Smooth muscle cell (in vitro differentiated cells): Measurements from ENCODE around the gene KRT83. TPM values are rescaled to one million over a fixed set of nuclear protein-coding genes. Genes with fewer than 3 reads are reported as not detected.
"Not testable (repeated sequence)": the region's sequence is repeated elsewhere in the genome, so short reads cannot be mapped to it uniquely, and the experiment has no call there.

Source experiments
- DNase-seq: peaks from one replicate; lab custom pipeline; 2025; ENCODE audit not compliant: unreplicated experiment; lab: John Stamatoyannopoulos, UW
- H2AFZ ChIP-seq: fragments of 200-600 bp; sonication (generic); 2 replicates; pipeline ENCODE4 v1.6.0; 2016; ENCODE audit warnings: antibody characterized with exemption, low read depth, mild to moderate bottlenecking
- H3F3A ChIP-seq: fragments of 200-600 bp; sonication (generic); 2 replicates; pipeline ENCODE4 v1.6.0; 2017; ENCODE audit warnings: antibody characterized with exemption, low read depth
- H3K27ac ChIP-seq: fragments of 200-600 bp; sonication (generic); 2 replicates; pipeline ENCODE4 v1.5.1; 2016; ENCODE audit warnings: low read depth, mild to moderate bottlenecking
- H3K27me3 ChIP-seq: fragments of 200-600 bp; sonication (generic); 2 replicates; pipeline ENCODE4 v1.6.1; 2016; ENCODE audit warnings: low read depth, mild to moderate bottlenecking
- H3K36me3 ChIP-seq: fragments of 200-600 bp; sonication (generic); 2 replicates; pipeline ENCODE4 v1.5.1; 2016; ENCODE audit warnings: low read depth
- H3K4me1 ChIP-seq: fragments of 200-600 bp; sonication (generic); 2 replicates; pipeline ENCODE4 v1.5.1; 2016; ENCODE audit warnings: low read depth
- H3K4me2 ChIP-seq: fragments of 200-600 bp; sonication (generic); 2 replicates; pipeline ENCODE4 v1.6.0; 2016; ENCODE audit warnings: mild to moderate bottlenecking
- H3K4me3 ChIP-seq: fragments of 200-600 bp; sonication (generic); 2 replicates; pipeline ENCODE4 v1.5.1; 2016; ENCODE audit warnings: mild to moderate bottlenecking
- H3K79me2 ChIP-seq: fragments of 200-600 bp; sonication (generic); 2 replicates; pipeline ENCODE4 v1.6.0; 2016; ENCODE audit warnings: low read depth, mild to moderate bottlenecking
- H3K9ac ChIP-seq: fragments of 200-600 bp; sonication (generic); 2 replicates; pipeline ENCODE4 v1.6.0; 2016; ENCODE audit warnings: low read depth
- H3K9me3 ChIP-seq: fragments of 200-600 bp; sonication (generic); replicated peaks from 2 replicates; pipeline ENCODE4 v1.5.1; 2016; ENCODE audit warnings: low read depth
- H4K20me1 ChIP-seq: fragments of 200-600 bp; sonication (generic); 2 replicates; pipeline ENCODE4 v1.6.0; 2016; ENCODE audit warnings: low read depth
- CTCF ChIP-seq: fragments of 200-600 bp; sonication (generic); IDR thresholded peaks from 2 replicates; pipeline ENCODE4 v1.5.1; 2017; ENCODE audit warnings: borderline replicate concordance, mild to moderate bottlenecking, antibody characterized with exemption; ENCODE audit not compliant: insufficient read depth, poor library complexity, severe bottlenecking
- WGBS: methylation state at CpG from one replicate; pipeline ENCODE4 v1.1.7; 2016; ENCODE audit warnings: low lambda C conversion rate; 5-methylcytosine and 5-hydroxymethylcytosine counted together
- polyA plus RNA-seq: library from polyadenylated mRNA; unstranded; fragments of >200 nt; fragmentation: Nextera tagmentation; extraction: Ambion mirVana; gene quantifications from 2 replicates; pipeline ENCODE4 v1.2.1, GENCODE V29; 2016
- total RNA-seq: library from RNA; depleted of rRNA; stranded (reverse); fragments of >200 nt; gene quantifications from 2 replicates; pipeline ENCODE4 v1.2.3, GENCODE V29; 2014

Gene KRT83
- total and polyA plus RNA-seq, 2 experiments from 2014 or later: not detected

- no peak overlapping the region for H3K9ac ChIP-seq
- no peak overlapping the region for H2AFZ ChIP-seq
- no peaks in the 10 kb centered on the region for H3F3A ChIP-seq
- DNase-seq: no peak
- H3K4me1 ChIP-seq: no peaks in the 10 kb centered on the region
- no peak for TF ChIP-seq CTCF
- H3K27me3 ChIP-seq: peaks cover 42% of the 10 kb centered on the region
- no peaks in the 10 kb centered on the region for H4K20me1 ChIP-seq
- no peak overlapping the region for H3K4me2 ChIP-seq
- H3K79me2 ChIP-seq: no peaks in the 10 kb centered on the region
- no peaks in the 10 kb centered on the region for H3K36me3 ChIP-seq
- H3K4me3 ChIP-seq: no peak overlapping the region
- H3K9me3 ChIP-seq: no peaks in the 10 kb centered on the region
- no peak overlapping the region for H3K27ac ChIP-seq
- 56% methylated on average over 6 of the region's 6 CpGs for WGBS
These were observed 28.0 kb upstream of the KRT83 start for GRCh38 chr12:52349196-52349595.

- H3K4me2 ChIP-seq: no peak overlapping the region
These were observed 26.6 kb upstream of the KRT83 start for GRCh38 chr12:52347551-52348510.

GRCh38 chr12:52347016-52347415, 25.8 kb upstream of the KRT83 start:
- Histone ChIP-seq H3F3A (no peaks in the 10 kb centered on the region), H2AFZ (no peak overlapping the region), H3K4me2 (no peak overlapping the region), H3K4me3 (no peak overlapping the region), H3K4me1 (no peaks in the 10 kb centered on the region), H3K9me3 (no peaks in the 10 kb centered on the region), H3K27me3 (peaks cover 21% of the 10 kb centered on the region), H3K36me3 (no peaks in the 10 kb centered on the region), H3K79me2 (no peaks in the 10 kb centered on the region), H4K20me1 (no peaks in the 10 kb centered on the region), H3K9ac (no peak overlapping the region), H3K27ac (no peak overlapping the region)
- 84% methylated on average over 9 of the region's 9 CpGs for WGBS
- DNase-seq: no peak
- no peak for TF ChIP-seq CTCF

More at GRCh38 chr12:52347551-52348510, 26.6 kb upstream of the KRT83 start:
- no peaks in the 10 kb centered on the region for H3K9me3 ChIP-seq
- H3K4me1 ChIP-seq: no peaks in the 10 kb centered on the region
- H3K27ac ChIP-seq: no peak overlapping the region
- H3K27me3 ChIP-seq: peaks cover 28% of the 10 kb centered on the region
- H3K9ac ChIP-seq: no peak overlapping the region
- no peaks in the 10 kb centered on the region for H3K79me2 ChIP-seq
- no peak for DNase-seq
- no peaks in the 10 kb centered on the region for H3K36me3 ChIP-seq
- H3F3A ChIP-seq: no peaks in the 10 kb centered on the region
- no peak overlapping the region for H2AFZ ChIP-seq
- TF ChIP-seq CTCF: no peak
- 67% methylated on average over 16 of the region's 16 CpGs for WGBS
- H4K20me1 ChIP-seq: no peaks in the 10 kb centered on the region
- H3K4me3 ChIP-seq: no peak overlapping the region

- no peaks in the 10 kb centered on the region for H3K4me1 ChIP-seq
- no peak overlapping the region for H3K4me3 ChIP-seq
- H3K9me3 ChIP-seq: no peaks in the 10 kb centered on the region
- H3K27ac ChIP-seq: no peak overlapping the region
- no peak overlapping the region for H3K4me2 ChIP-seq
- no peak for DNase-seq
- no peak overlapping the region for H3K9ac ChIP-seq
- no peaks in the 10 kb centered on the region for H3K79me2 ChIP-seq
- no peaks in the 10 kb centered on the region for H4K20me1 ChIP-seq
- H3K36me3 ChIP-seq: no peaks in the 10 kb centered on the region
- WGBS: 60% methylated on average over 4 of the region's 4 CpGs
- TF ChIP-seq CTCF: no peak
- no peak overlapping the region for H2AFZ ChIP-seq
- H3F3A ChIP-seq: no peaks in the 10 kb centered on the region
- H3K27me3 ChIP-seq: peaks cover 21% of the 10 kb centered on the region
These were observed 25.4 kb upstream of the KRT83 start for GRCh38 chr12:52346593-52346992.

- not testable (repeated sequence) for H3K9ac ChIP-seq, H3K9me3 ChIP-seq, H3K4me1 ChIP-seq, H2AFZ ChIP-seq, H3K79me2 ChIP-seq, H4K20me1 ChIP-seq, H3K27ac ChIP-seq, H3K4me3 ChIP-seq, H3K4me2 ChIP-seq, H3F3A ChIP-seq, DNase-seq, H3K36me3 ChIP-seq
- H3K27me3 ChIP-seq: peaks cover 12% of the 10 kb centered on the region
- 93% methylated on average over 8 of the region's 8 CpGs for WGBS
These were observed 23.8 kb upstream of the KRT83 start for GRCh38 chr12:52345041-52345440.
